Lower lobe of right lung (tissue), 2 donors: ENCODE data around the gene STXBP1. TPM values are rescaled to one million over a fixed set of nuclear protein-coding genes. Genes with fewer than 3 reads are reported as not detected.

ENCODE experiments used
- ATAC-seq, 2 donors: fragments of 200-7000 bp; cut with Tn5 transposase; one replicate each; pipeline ENCODE4 v1.9.1; 2020 to 2022; ENCODE audit warnings: mild to moderate bottlenecking in 2 of 2, moderate library complexity in 2 of 2
- DNase-seq: peaks from one replicate; pipeline ENCODE4 v3.0.0-alpha.2; 2020
- H3K27ac ChIP-seq: fragments of 200-600 bp; one replicate; pipeline ENCODE4 v1.8.0; 2022
- H3K27me3 ChIP-seq: fragments of 200-600 bp; one replicate; pipeline ENCODE4 v1.8.0; 2022; ENCODE audit warnings: low read depth
- H3K36me3 ChIP-seq: fragments of 200-600 bp; one replicate; pipeline ENCODE4 v1.8.0; 2022; ENCODE audit warnings: mild to moderate bottlenecking
- H3K4me1 ChIP-seq: fragments of 200-600 bp; one replicate; pipeline ENCODE4 v1.8.0; 2022
- H3K4me3 ChIP-seq: fragments of 200-600 bp; one replicate; pipeline ENCODE4 v1.8.0; 2022; ENCODE audit warnings: mild to moderate bottlenecking
- H3K9me3 ChIP-seq: fragments of 200-600 bp; one replicate; pipeline ENCODE4 v1.8.0; 2022
- CTCF ChIP-seq: fragments of 200-600 bp; IDR thresholded peaks from one replicate; pipeline ENCODE4 v1.8.0; 2022; ENCODE audit warnings: antibody characterized with exemption, mild to moderate bottlenecking
- intact Hi-C: fragments of 100-400 bp; cut with DNase I; formaldehyde crosslinking; loops from one replicate; pipeline ENCODE4 v1.11.0; 2022
- total RNA-seq: library from RNA; stranded (reverse); fragmentation: NEBNext Ultra II Directional; extraction: Animal tissue kit (Norgen Biotek cat#: 25700); gene quantifications from one replicate; pipeline ENCODE4 v1.2.1, GENCODE V29; 2021
- donor health status: DM: no; HTN: yes; CAD: no; lungs with severe emphysema.

The STXBP1 gene
- total RNA-seq, 1 donor from 2014 or later = 88.6 TPM

- Histone ChIP-seq H3K4me3 (no peak overlapping the region), H3K9me3 (no peaks in the 10 kb centered on the region), H3K4me1 (peaks cover 18% of the 10 kb centered on the region), H3K36me3 (peaks cover 6% of the 10 kb centered on the region), H3K27ac (no peak overlapping the region), H3K27me3 (no peaks in the 10 kb centered on the region)
- ATAC-seq (no peak), DNase-seq (no peak)
- no peak for TF ChIP-seq CTCF
- intact Hi-C loops = no loop called here
Observed at GRCh38 chr9:127726871-127727270, 114.8 kb downstream of the STXBP1 start.

GRCh38 chr9:127728808-127729207 lies 116.7 kb downstream of the STXBP1 start:
- Histone ChIP-seq H3K4me1 (peaks cover 12% of the 10 kb centered on the region), H3K36me3 (peaks cover 22% of the 10 kb centered on the region), H3K4me3 (no peak overlapping the region), H3K27ac (no peak overlapping the region), H3K9me3 (no peaks in the 10 kb centered on the region), H3K27me3 (no peaks in the 10 kb centered on the region)
- no peak for DNase-seq
- ATAC-seq = no peak
- intact Hi-C loops = no loop called here
- no peak for TF ChIP-seq CTCF

- ATAC-seq (no peak), DNase-seq (no peak)
- H3K36me3 ChIP-seq = peaks cover 22% of the 10 kb centered on the region
- peaks cover 13% of the 10 kb centered on the region for H3K4me1 ChIP-seq
- no peaks in the 10 kb centered on the region for H3K27me3 ChIP-seq
- H3K27ac ChIP-seq = no peak overlapping the region
- no peak overlapping the region for H3K4me3 ChIP-seq
- intact Hi-C loops = loop anchor here (10.0 kb wide), 1 partner anchor 135 kb away; no protein-coding TSS in a partner anchor
- TF ChIP-seq CTCF = no peak
- H3K9me3 ChIP-seq = no peaks in the 10 kb centered on the region
Observed at GRCh38 chr9:127729522-127730256, 117.6 kb downstream of the STXBP1 start.

- H3K27ac ChIP-seq = no peak overlapping the region
- DNase-seq (no peak), ATAC-seq (no peak)
- H3K27me3 ChIP-seq = no peaks in the 10 kb centered on the region
- H3K4me1 ChIP-seq = peaks cover 11% of the 10 kb centered on the region
- no peak for TF ChIP-seq CTCF
- no peak overlapping the region for H3K4me3 ChIP-seq
- intact Hi-C loops = loop anchor here (10.0 kb wide), 1 partner anchor 135 kb away; no protein-coding TSS in a partner anchor
- peaks cover 22% of the 10 kb centered on the region for H3K36me3 ChIP-seq
- no peaks in the 10 kb centered on the region for H3K9me3 ChIP-seq
Observed at GRCh38 chr9:127730262-127730661, 118.2 kb downstream of the STXBP1 start.

- intact Hi-C loops = loop anchor here (10.0 kb wide), 1 partner anchor 136 kb away; no protein-coding TSS in a partner anchor
- no peak for DNase-seq
Observed at GRCh38 chr9:127730799-127731410, 118.8 kb downstream of the STXBP1 start.

More at GRCh38 chr9:127730799-127731410, 118.8 kb downstream of the STXBP1 start:
- Histone ChIP-seq H3K4me3 (no peak overlapping the region), H3K9me3 (no peaks in the 10 kb centered on the region), H3K27me3 (no peaks in the 10 kb centered on the region), H3K36me3 (peaks cover 22% of the 10 kb centered on the region), H3K27ac (no peak overlapping the region), H3K4me1 (peaks cover 11% of the 10 kb centered on the region)
- no peak for ATAC-seq
- no peak for TF ChIP-seq CTCF
